Esophagus squamous epithelium (tissue), 5 donors: ENCODE results near the gene DISP3. TPM values are rescaled to one million over a fixed set of nuclear protein-coding genes. Genes with fewer than 3 reads are reported as not detected.

Source experiments
- DNase-seq: peaks from one replicate; lab custom pipeline; 2025; lab: John Stamatoyannopoulos, UW
- H3K27ac ChIP-seq, 4 donors: fragments of 200-600 bp; sonication (generic); one replicate each; pipeline ENCODE4 v1.5.1; 2016 to 2019; ENCODE audit warnings: mild to moderate bottlenecking in 1 of 4
- H3K27me3 ChIP-seq, 4 donors: fragments of 200-600 bp; sonication (generic); 1 replicate in 3 of 4; 2 replicates in 1 of 4; pipeline versions ENCODE4 v1.5.1 to v1.6.0; 2017 to 2021; ENCODE audit warnings: antibody characterized with exemption in 1 of 4
- H3K36me3 ChIP-seq, 3 donors: fragments of 200-600 bp; sonication (generic); one replicate each; pipeline ENCODE4 v1.5.1; 2016 to 2019
- H3K4me1 ChIP-seq, 3 donors: fragments of 200-600 bp; sonication (generic); one replicate each; pipeline ENCODE4 v1.5.1; 2017 to 2019
- H3K4me3 ChIP-seq, 4 donors: fragments of 200-600 bp; sonication (generic); 1 replicate in 3 of 4; 2 replicates in 1 of 4; pipeline ENCODE4 v1.5.1; 2016 to 2019; ENCODE audit warnings: mild to moderate bottlenecking in 2 of 4, moderate library complexity in 1 of 4
- H3K9me3 ChIP-seq, 3 donors: fragments of 200-600 bp; sonication (generic); one replicate each; pipeline ENCODE4 v1.5.1; 2016 to 2019
- POLR2A ChIP-seq, 4 donors: fragments of 450-650 bp; IDR thresholded peaks; one replicate each; pipeline ENCODE4 v1.6.1; 2017; ENCODE audit warnings: antibody characterized with exemption in 4 of 4, mild to moderate bottlenecking in 4 of 4, moderate library complexity in 3 of 4
- WGBS, 2 donors: methylation state at CpG; one replicate each; pipeline ENCODE4 v1.1.5; 2018; 5-methylcytosine and 5-hydroxymethylcytosine counted together
- intact Hi-C: fragments of 100-400 bp; cut with DNase I; formaldehyde crosslinking; loops from one replicate; pipeline ENCODE4 v1.15.0; 2022
- total RNA-seq, 4 donors: library from RNA; depleted of rRNA; stranded (reverse); fragments of >200 nt; gene quantifications; one replicate each; pipeline ENCODE4 v1.1.0, GENCODE V29; 2016
- TF ChIP-seq, protein P1 (sequence below), 6 experiments: fragments of 450-650 bp in 4 of 6; fragments of 200-600 bp in 2 of 6; sonication (generic) in 2 of 6; IDR thresholded peaks; one replicate each; pipeline ENCODE4 v1.5.1; 2016 to 2019; ENCODE audit warnings: antibody characterized with exemption in 6 of 6, mild to moderate bottlenecking in 4 of 6, moderate library complexity in 4 of 6
- donor health status: DM: yes; HTN: yes; CAD: no.

DISP3 gene
- total RNA-seq, 4 donors from 2014 or later, result 0.67 TPM; not detected in 3

GRCh38 chr1:11526071-11526895 lies 47.3 kb downstream of the DISP3 start:
- Histone ChIP-seq H3K4me1 (no peaks in the 10 kb centered on the region), H3K9me3 (no peaks in the 10 kb centered on the region), H3K36me3 (no peaks in the 10 kb centered on the region), H3K27me3 (peaks cover 0 to 8% (median 0%) of the 10 kb centered on the region in 4 donors), H3K27ac (no peak overlapping the region), H3K4me3 (no peak overlapping the region)
- intact Hi-C loops, result no loop called here
- DNase-seq, result no peak
- 71 to 73% methylated on average over 22 to 25 of the region's 26 CpGs for WGBS, 2 donors
- no peak for TF ChIP-seq POLR2A (IDR thresholded peaks at IDR 0.05)
- TF ChIP-seq, protein P1, sequence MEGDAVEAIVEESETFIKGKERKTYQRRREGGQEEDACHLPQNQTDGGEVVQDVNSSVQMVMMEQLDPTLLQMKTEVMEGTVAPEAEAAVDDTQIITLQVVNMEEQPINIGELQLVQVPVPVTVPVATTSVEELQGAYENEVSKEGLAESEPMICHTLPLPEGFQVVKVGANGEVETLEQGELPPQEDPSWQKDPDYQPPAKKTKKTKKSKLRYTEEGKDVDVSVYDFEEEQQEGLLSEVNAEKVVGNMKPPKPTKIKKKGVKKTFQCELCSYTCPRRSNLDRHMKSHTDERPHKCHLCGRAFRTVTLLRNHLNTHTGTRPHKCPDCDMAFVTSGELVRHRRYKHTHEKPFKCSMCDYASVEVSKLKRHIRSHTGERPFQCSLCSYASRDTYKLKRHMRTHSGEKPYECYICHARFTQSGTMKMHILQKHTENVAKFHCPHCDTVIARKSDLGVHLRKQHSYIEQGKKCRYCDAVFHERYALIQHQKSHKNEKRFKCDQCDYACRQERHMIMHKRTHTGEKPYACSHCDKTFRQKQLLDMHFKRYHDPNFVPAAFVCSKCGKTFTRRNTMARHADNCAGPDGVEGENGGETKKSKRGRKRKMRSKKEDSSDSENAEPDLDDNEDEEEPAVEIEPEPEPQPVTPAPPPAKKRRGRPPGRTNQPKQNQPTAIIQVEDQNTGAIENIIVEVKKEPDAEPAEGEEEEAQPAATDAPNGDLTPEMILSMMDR (IDR thresholded peaks at IDR 0.05), result no peak

DNA sequence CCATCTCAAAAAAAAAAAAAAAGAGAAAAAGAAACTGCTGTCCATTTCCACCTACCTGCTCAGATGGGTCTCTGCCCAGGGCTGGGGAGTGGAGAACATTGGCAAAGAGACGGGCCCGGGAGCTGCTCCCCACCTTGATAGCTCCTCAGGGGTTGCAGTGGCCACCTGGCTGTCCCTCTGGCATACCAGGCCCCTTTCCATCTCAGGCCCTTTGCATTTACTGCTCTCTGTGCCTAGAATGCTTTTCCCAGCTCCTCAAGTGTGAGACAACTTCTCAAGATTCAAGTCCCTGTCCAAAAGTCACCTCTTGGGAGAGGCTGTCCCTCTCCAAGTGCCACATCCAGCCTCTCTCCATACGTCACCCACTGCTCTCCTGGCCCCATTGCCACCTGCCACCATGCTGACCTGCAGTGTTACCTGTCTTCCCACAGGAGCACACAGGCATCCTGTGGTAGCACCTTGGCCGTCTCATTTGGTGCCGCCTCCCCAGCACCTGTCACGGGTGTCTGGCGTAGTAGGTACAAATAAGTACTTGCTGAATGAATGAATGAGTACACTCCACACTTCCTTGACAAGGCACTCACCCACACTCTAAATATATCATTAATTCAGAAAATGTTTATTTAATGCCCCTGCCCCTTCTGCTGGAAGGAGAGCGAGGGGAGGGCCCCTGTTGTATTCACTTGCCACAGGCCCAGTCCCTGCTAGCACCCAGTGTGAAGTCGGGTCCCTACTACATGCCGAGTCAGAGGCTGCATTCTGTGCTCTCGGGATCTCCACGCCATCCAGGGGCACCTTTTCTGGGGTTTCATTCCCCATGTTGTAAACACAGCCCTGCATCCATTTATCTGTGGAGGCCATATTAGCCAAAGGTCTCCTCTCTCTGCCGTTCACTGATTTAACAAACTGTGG lies 48.8 kb downstream of the DISP3 start:
- WGBS, 2 donors, result 80 to 86% methylated on average over 13 of the region's 13 CpGs
- no peaks in the 10 kb centered on the region for H3K9me3 ChIP-seq
- intact Hi-C loops, result no loop called here
- H3K27me3 ChIP-seq, result peaks cover 0 to 18% (median 0%) of the 10 kb centered on the region in 4 donors
- H3K4me1 ChIP-seq, result no peaks in the 10 kb centered on the region
- TF ChIP-seq, protein P1 (IDR thresholded peaks at IDR 0.05), result no peak
- no peak for TF ChIP-seq POLR2A (IDR thresholded peaks at IDR 0.05)
- DNase-seq, result no peak
- no peak overlapping the region for H3K27ac ChIP-seq
- H3K36me3 ChIP-seq, result no peaks in the 10 kb centered on the region
- H3K4me3 ChIP-seq, result no peak overlapping the region

DNA sequence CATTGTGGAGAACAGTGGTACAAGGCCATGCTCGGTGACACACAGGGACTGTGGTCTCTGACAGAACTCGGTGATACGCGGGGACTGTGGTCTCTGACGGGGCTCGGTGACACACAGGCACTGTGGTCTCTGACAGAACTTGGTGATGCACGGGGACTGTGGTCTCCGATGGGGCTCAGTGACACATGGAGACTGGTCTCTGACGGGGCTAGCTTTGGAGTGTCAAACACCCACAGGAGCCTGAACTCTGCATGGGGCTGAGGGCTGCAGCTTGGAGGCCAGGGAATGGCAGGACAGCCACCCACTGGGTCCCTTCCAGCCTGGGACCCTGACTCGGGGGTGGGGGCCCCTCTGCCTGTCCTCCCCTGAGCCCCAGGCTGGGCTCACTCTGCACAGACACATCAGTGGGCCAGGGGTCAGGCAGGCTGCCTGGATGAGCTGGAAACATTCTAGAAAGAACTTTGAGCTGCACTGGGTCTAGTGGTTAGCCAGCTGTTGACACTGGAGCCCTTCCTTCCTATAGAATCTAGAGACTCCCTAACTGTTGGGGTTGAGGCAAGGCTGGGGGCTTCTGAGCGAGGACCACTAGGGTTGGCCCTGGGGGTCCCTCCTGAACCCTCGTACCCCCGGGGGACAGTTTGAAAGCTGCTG lies 49.8 kb downstream of the DISP3 start:
- 80 to 90% methylated on average over 2 to 6 of the region's 13 CpGs for whole genome bisulfite sequencing, 2 donors
- H3K36me3 ChIP-seq, result no peaks in the 10 kb centered on the region
- no peaks in the 10 kb centered on the region for H3K4me1 ChIP-seq
- H3K27me3 ChIP-seq, result peaks cover 0 to 18% (median 0%) of the 10 kb centered on the region in 4 donors
- no peak for TF ChIP-seq POLR2A (IDR thresholded peaks at IDR 0.05)
- TF ChIP-seq, protein P1 (IDR thresholded peaks at IDR 0.05), result no peak
- intact Hi-C loops, result no loop called here
- H3K4me3 ChIP-seq, result no peak overlapping the region
- no peak overlapping the region for H3K27ac ChIP-seq
- no peaks in the 10 kb centered on the region for H3K9me3 ChIP-seq
- no peak for DNase-seq

DNA sequence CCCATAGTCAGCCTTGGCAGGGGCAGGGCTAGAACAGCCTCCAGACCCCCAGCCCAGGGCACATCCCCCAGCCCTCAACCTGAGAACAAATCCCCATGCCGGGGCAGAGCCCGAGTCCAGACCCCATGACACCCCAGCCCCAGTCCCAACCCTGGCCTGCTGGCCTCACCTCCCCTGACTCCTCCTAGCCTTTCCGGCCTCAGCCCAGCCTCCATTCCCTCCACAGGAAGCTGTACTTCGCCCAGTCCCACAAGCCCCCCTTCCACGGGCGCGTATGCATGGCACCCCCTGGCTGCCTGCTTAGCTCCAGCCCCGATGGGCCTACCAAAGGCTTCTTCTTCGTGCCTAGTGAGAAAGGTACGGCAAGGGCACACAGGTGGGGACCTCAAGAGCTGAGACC lies 50.4 kb downstream of the DISP3 start:
- Histone ChIP-seq H3K4me1 (no peaks in the 10 kb centered on the region), H3K36me3 (no peaks in the 10 kb centered on the region), H3K9me3 (no peaks in the 10 kb centered on the region), H3K27me3 (peaks cover 0 to 18% (median 0%) of the 10 kb centered on the region in 4 donors), H3K27ac (no peak overlapping the region), H3K4me3 (no peak overlapping the region)
- intact Hi-C loops, result no loop called here
- DNase-seq, result no peak
- WGBS, 2 donors, result 82 to 89% methylated on average over 3 of the region's 10 CpGs
- TF ChIP-seq, protein P1 (IDR thresholded peaks at IDR 0.05), result no peak
- TF ChIP-seq POLR2A (IDR thresholded peaks at IDR 0.05), result no peak
